NCI-H2107 treated with DMSO at 0.1 percent for 48 hours (cell line): ENCODE measurements around the gene SSC4D.

Experiments used
- DNase-seq: peaks from one replicate; lab custom pipeline; 2025; ENCODE audit not compliant: unreplicated experiment; lab: John Stamatoyannopoulos, UW

SSC4D gene

GRCh38 chr7:76356115-76356514, 53.4 kb downstream of the SSC4D start:
- DNase-seq = no peak

- DNase-seq = no peak
Measured at GRCh38 chr7:76354981-76355730, 54.3 kb downstream of the SSC4D start.

GRCh38 chr7:76354516-76354915, 55.0 kb downstream of the SSC4D start:
- DNase-seq = no peak

GRCh38 chr7:76353744-76354143, 55.8 kb downstream of the SSC4D start:
- DNase-seq = no peak

GRCh38 chr7:76352193-76352592, 57.3 kb downstream of the SSC4D start:
- DNase-seq = no peak

GRCh38 chr7:76351372-76351771, 58.1 kb downstream of the SSC4D start:
- DNase-seq = no peak

GRCh38 chr7:76349313-76349885, 60.1 kb downstream of the SSC4D start:
- DNase-seq = no peak

GRCh38 chr7:76347710-76348109, 61.8 kb downstream of the SSC4D start:
- no peak for DNase-seq

- no peak for DNase-seq
Measured at GRCh38 chr7:76346778-76347177, 62.7 kb downstream of the SSC4D start.

GRCh38 chr7:76346097-76346496, 63.4 kb downstream of the SSC4D start:
- no peak for DNase-seq

GRCh38 chr7:76343931-76344321, 65.6 kb downstream of the SSC4D start:
- no peak for DNase-seq

- DNase-seq = no peak
Measured at GRCh38 chr7:76343294-76343930, 66.1 kb downstream of the SSC4D start.

GRCh38 chr7:76342222-76342621, 67.3 kb downstream of the SSC4D start:
- no peak for DNase-seq

GRCh38 chr7:76340617-76341131, 68.8 kb downstream of the SSC4D start:
- DNase-seq = no peak
